B cell (primary cell): Measurements from ENCODE around the gene ANAPC2. TPM values are rescaled to one million over a fixed set of nuclear protein-coding genes. Genes with fewer than 3 reads are reported as not detected.

Experiments
- ATAC-seq: fragments of 200-7000 bp; cut with Tn5 transposase; one replicate; pipeline ENCODE4 v1.10.0; 2021; ENCODE audit warnings: low read depth, mild to moderate bottlenecking, moderate number of reproducible peaks, moderate library complexity
- CTCF ChIA-PET: fragments of 350-600 bp; sonication (Branson Sonifier 250); formaldehyde crosslinking; loops from one replicate; lab custom pipeline; 2021; ENCODE audit warnings: antibody characterized with exemption, inconsistent platforms; lab: Charles Lee
- POLR2A ChIA-PET: fragments of 350-600 bp; sonication (Branson Sonifier 250); formaldehyde crosslinking; loops from one replicate; lab custom pipeline; 2021; ENCODE audit warnings: antibody characterized with exemption; lab: Charles Lee
- DNase-seq: peaks from one replicate; pipeline ENCODE4 v3.0.0; 2013
- H2AFZ ChIP-seq: 2 replicates; pipeline ENCODE4 v1.6.1; 2012; ENCODE audit warnings: mild to moderate bottlenecking, low read depth, low read length; ENCODE audit not compliant: insufficient read depth, poor library complexity, severe bottlenecking
- H3K27ac ChIP-seq, 2 donors: 1 replicate in 1 of 2; 2 replicates in 1 of 2; pipeline ENCODE4 v1.5.1; 2012 to 2013; ENCODE audit warnings: low read length in 2 of 2, mild to moderate bottlenecking in 2 of 2, moderate library complexity in 1 of 2
- H3K27me3 ChIP-seq, 4 experiments: fragments of 200-600 bp in 1 of 4; sonication (generic) in 1 of 4; replicated peaks in 1 of 4; 1 replicate in 2 of 4; 2 replicates in 2 of 4; pipeline versions ENCODE4 v1.6.1 to v1.7.0; 2013 to 2016; ENCODE audit warnings: low read length in 3 of 4, mild to moderate bottlenecking in 2 of 4, mixed read lengths in 1 of 4, moderate library complexity in 1 of 4; ENCODE audit not compliant: insufficient read depth in 4 of 4, control insufficient read depth in 3 of 4; ENCODE audit errors: control extremely low read depth in 1 of 4
- H3K36me3 ChIP-seq, 2 experiments: replicated peaks in 1 of 2; 1 replicate in 1 of 2; 2 replicates in 1 of 2; pipeline versions ENCODE4 v1.6.1 to v1.7.1; 2013; ENCODE audit warnings: low read length in 1 of 2; ENCODE audit not compliant: insufficient read depth in 2 of 2, control insufficient read depth in 1 of 2; ENCODE audit errors: control extremely low read depth in 1 of 2, extremely low read depth in 1 of 2
- H3K4me1 ChIP-seq, 2 donors: fragments of 200-600 bp in 1 of 2; sonication (generic) in 1 of 2; 1 replicate in 1 of 2; 2 replicates in 1 of 2; pipeline versions ENCODE4 v1.5.1 to v1.6.1; 2013 to 2017; ENCODE audit warnings: low read length in 2 of 2; ENCODE audit not compliant: control insufficient read depth in 2 of 2, insufficient read depth in 2 of 2
- H3K4me2 ChIP-seq: replicated peaks from 2 replicates; pipeline ENCODE3; 2012; ENCODE audit warnings: mild to moderate bottlenecking, low read depth, low read length; ENCODE audit not compliant: poor library complexity, severe bottlenecking
- H3K4me3 ChIP-seq, 5 experiments: fragments of 200-600 bp in 1 of 5; sonication (generic) in 1 of 5; 1 replicate in 3 of 5; 2 replicates in 2 of 5; pipeline versions ENCODE4 v1.5.1 to v1.7.0; 2011 to 2016; ENCODE audit warnings: low read length in 4 of 5, mild to moderate bottlenecking in 4 of 5, low read depth in 2 of 5, control low read depth in 1 of 5, moderate library complexity in 1 of 5; ENCODE audit not compliant: insufficient read depth in 1 of 5; ENCODE audit errors: control extremely low read depth in 1 of 5, extremely low read depth in 1 of 5
- H3K79me2 ChIP-seq: fragments of 200-600 bp; sonication (generic); one replicate; pipeline ENCODE4 v1.6.0; 2016; ENCODE audit warnings: low read length; ENCODE audit not compliant: control insufficient read depth, insufficient read depth
- H3K9ac ChIP-seq: fragments of 200-600 bp; sonication (generic); 2 replicates; pipeline ENCODE4 v1.6.1; 2017; ENCODE audit warnings: mild to moderate bottlenecking, low read length, moderate library complexity
- H3K9me3 ChIP-seq, 3 donors: one replicate each; pipeline versions ENCODE4 v1.6.1 to v1.7.1; 2013; ENCODE audit warnings: low read length in 2 of 3; ENCODE audit not compliant: control insufficient read depth in 2 of 3, insufficient read depth in 1 of 3; ENCODE audit errors: control extremely low read depth in 1 of 3
- H4K20me1 ChIP-seq: 2 replicates; pipeline ENCODE4 v1.6.0; 2012; ENCODE audit warnings: mild to moderate bottlenecking, low read length; ENCODE audit not compliant: insufficient read depth, control insufficient read depth, poor library complexity, severe bottlenecking
- H3K27ac Mint-ChIP-seq: one replicate; pipeline ENCODE4 v1.8.0; 2021; ENCODE audit warnings: mixed read lengths
- H3K27me3 Mint-ChIP-seq: one replicate; pipeline ENCODE4 v1.8.0; 2021; ENCODE audit warnings: mixed read lengths
- H3K4me1 Mint-ChIP-seq: one replicate; pipeline ENCODE4 v1.8.0; 2021; ENCODE audit warnings: mixed read lengths
- H3K4me3 Mint-ChIP-seq: one replicate; pipeline ENCODE4 v1.8.0; 2021; ENCODE audit warnings: mixed read lengths
- H3K9me3 Mint-ChIP-seq: one replicate; pipeline ENCODE4 v1.8.0; 2022; ENCODE audit warnings: mixed read lengths; ENCODE audit not compliant: insufficient read depth
- EZH2 ChIP-seq: IDR thresholded peaks from 2 replicates; pipeline ENCODE4 v1.6.1; 2012; ENCODE audit warnings: borderline replicate concordance, low read depth, mild to moderate bottlenecking, moderate library complexity, low read length; ENCODE audit not compliant: insufficient read depth, poor library complexity, severe bottlenecking
- WGBS: methylation state at CpG from one replicate; pipeline ENCODE4 v1.1.5; 2013; ENCODE audit warnings: missing lambda C conversion rate; ENCODE audit not compliant: insufficient coverage; 5-methylcytosine and 5-hydroxymethylcytosine counted together
- intact Hi-C: fragments of 100-400 bp; cut with micrococcal nuclease; formaldehyde crosslinking; loops from one replicate; pipeline ENCODE4 v1.10.0; 2022
- polyA plus RNA-seq: library from polyadenylated mRNA; depleted of rRNA; stranded (reverse); fragments of >200 nt; gene quantifications from 2 replicates; pipeline ENCODE4 v1.2.3, GENCODE V29; 2012
- total RNA-seq, 2 donors: library from RNA; stranded (reverse); fragments of 120-200 nt in 1 of 2; gene quantifications; 1 replicate in 1 of 2; 2 replicates in 1 of 2; pipeline versions ENCODE4 v1.2.3 to v1.2.4, GENCODE V29; 2013 to 2022
- TF ChIP-seq, protein P1 (sequence below): fragments of 200-600 bp; IDR thresholded peaks from one replicate; pipeline ENCODE4 v1.8.0; 2022; ENCODE audit warnings: antibody characterized with exemption, mild to moderate bottlenecking

Gene ANAPC2
- total and polyA plus RNA-seq, 2 donors (not counting 1 experiment from before 2014, with no cell fraction given): 121 to 127 TPM

DNA sequence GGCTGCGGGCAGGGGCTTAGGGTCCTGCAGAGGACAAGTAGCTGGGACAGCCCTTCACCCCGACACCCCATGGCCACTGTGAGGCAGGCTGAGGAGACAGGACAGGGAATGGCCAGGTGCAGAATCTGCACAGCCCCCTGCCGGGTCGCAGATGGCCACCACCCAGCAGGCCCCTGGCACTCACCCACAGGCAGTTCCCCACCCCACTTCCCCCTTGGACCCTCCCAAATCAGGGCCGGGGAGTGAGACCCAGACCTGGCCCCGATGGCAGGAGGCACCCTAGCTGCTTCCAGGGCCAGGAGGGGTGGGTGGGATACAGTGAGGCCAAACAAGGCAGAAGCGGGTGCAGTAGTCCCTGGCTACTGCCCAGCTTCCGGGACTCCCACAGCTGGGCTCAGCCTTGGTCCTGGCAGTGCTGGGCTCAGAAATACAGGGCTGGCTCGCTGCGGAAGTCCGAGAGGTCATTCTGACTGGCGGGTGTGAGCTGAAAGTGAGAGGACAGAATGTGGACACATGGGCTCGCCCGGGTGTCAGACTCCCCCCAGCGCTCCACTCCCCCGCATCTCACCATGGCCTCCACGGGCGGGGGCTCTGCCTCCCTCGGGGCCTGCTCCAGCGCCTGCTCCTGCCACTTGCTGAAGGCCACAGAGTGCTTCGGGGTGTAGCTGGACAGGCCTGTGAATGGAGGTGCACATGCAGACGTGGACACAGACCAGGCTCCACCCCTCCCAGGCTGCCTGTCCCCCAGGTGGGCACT, 3.5 kb upstream of the ANAPC2 start:
- ChIA-PET POLR2A (no interaction called here), CTCF (interaction anchor here (1.1 kb wide), 1 partner anchor 74 kb away, joined by 3 read pairs; no protein-coding TSS in a partner anchor)
- Mint-ChIP-seq H3K9me3 (no peaks in the 10 kb centered on the region), H3K4me3 (no peak overlapping the region), H3K4me1 (peaks cover 28% of the 10 kb centered on the region), H3K27ac (no peak overlapping the region), H3K27me3 (no peaks in the 10 kb centered on the region)
- H3K36me3 ChIP-seq: peaks cover 0 to 19% of the 10 kb centered on the region in 2 experiments
- H3K4me3 ChIP-seq: no peak overlapping the region
- TF ChIP-seq EZH2: no peak
- TF ChIP-seq, protein P1, sequence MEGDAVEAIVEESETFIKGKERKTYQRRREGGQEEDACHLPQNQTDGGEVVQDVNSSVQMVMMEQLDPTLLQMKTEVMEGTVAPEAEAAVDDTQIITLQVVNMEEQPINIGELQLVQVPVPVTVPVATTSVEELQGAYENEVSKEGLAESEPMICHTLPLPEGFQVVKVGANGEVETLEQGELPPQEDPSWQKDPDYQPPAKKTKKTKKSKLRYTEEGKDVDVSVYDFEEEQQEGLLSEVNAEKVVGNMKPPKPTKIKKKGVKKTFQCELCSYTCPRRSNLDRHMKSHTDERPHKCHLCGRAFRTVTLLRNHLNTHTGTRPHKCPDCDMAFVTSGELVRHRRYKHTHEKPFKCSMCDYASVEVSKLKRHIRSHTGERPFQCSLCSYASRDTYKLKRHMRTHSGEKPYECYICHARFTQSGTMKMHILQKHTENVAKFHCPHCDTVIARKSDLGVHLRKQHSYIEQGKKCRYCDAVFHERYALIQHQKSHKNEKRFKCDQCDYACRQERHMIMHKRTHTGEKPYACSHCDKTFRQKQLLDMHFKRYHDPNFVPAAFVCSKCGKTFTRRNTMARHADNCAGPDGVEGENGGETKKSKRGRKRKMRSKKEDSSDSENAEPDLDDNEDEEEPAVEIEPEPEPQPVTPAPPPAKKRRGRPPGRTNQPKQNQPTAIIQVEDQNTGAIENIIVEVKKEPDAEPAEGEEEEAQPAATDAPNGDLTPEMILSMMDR: no peak
- no peak overlapping the region for H2AFZ ChIP-seq
- H3K4me1 ChIP-seq: peaks cover 20 to 31% of the 10 kb centered on the region in 2 donors
- intact Hi-C loops: no loop called here
- peaks cover 85% of the 10 kb centered on the region for H3K79me2 ChIP-seq
- WGBS: 98% methylated on average over 21 of the region's 22 CpGs
- H3K9me3 ChIP-seq: peaks cover 0 to 3% (median 0%) of the 10 kb centered on the region in 3 donors
- H3K27ac ChIP-seq: no peak overlapping the region
- DNase-seq (no peak), ATAC-seq (no peak)
- H3K27me3 ChIP-seq: no peaks in the 10 kb centered on the region
- H3K9ac ChIP-seq: no peak overlapping the region
- peaks cover 39% of the 10 kb centered on the region for H4K20me1 ChIP-seq
- H3K4me2 ChIP-seq: no peak overlapping the region

DNA sequence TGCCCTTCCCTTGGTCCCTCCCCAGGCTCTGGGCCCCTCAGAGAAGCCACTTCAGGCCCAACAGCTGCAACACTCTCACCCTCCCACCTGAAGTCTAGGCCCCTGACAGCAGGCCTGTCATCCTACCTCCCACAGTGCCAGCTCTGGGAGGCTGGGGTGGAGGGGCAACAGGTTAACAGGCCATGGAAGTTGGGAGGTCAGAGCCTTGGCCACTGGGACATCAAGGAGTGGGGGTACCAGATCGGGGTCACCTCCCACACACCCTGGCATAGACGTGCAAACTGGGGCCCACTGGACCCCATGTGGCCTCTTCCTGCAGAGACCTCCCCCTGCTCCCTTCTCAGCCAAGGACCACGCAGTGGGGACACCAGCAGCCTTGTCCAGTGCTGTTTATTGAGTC, 2.9 kb upstream of the ANAPC2 start:
- H3K27ac Mint-ChIP-seq: peak overlapping the region; percentile 80
- Histone ChIP-seq H3K9ac (no peak overlapping the region), H3K27ac (no peak overlapping the region), H3K27me3 (no peaks in the 10 kb centered on the region), H3K4me3 (no peak overlapping the region), H3K36me3 (peaks cover 0 to 22% of the 10 kb centered on the region in 2 experiments), H3K4me1 (peaks cover 26 to 37% of the 10 kb centered on the region in 2 donors), H3K9me3 (peaks cover 0 to 3% (median 0%) of the 10 kb centered on the region in 3 donors), H3K79me2 (peaks cover 85% of the 10 kb centered on the region), H2AFZ (no peak overlapping the region), H4K20me1 (peaks cover 43% of the 10 kb centered on the region), H3K4me2 (no peak overlapping the region)
- intact Hi-C loops: no loop called here
- peaks cover 34% of the 10 kb centered on the region for H3K4me1 Mint-ChIP-seq
- CTCF ChIA-PET: no interaction called here
- H3K4me3 Mint-ChIP-seq: peak overlapping the region; percentile 76
- H3K9me3 Mint-ChIP-seq: no peaks in the 10 kb centered on the region
- POLR2A ChIA-PET: no interaction called here
- DNase-seq: no peak
- WGBS: 82% methylated on average over 3 of the region's 3 CpGs
- H3K27me3 Mint-ChIP-seq: no peaks in the 10 kb centered on the region
- no peak for ATAC-seq
- TF ChIP-seq, protein P1: no peak
- no peak for TF ChIP-seq EZH2
